Gastroesophageal sphincter (tissue), 3 donors: ENCODE measurements around the gene FHIT.

Experiments
- CTCF ChIP-seq, 4 experiments: fragments of 200-600 bp in 2 of 4; fragments of 450-650 bp in 2 of 4; sonication (generic) in 1 of 4; IDR thresholded peaks; one replicate each; pipeline ENCODE4 v1.5.1; 2017 to 2019; ENCODE audit warnings: antibody characterized with exemption in 4 of 4, mild to moderate bottlenecking in 2 of 4, moderate library complexity in 2 of 4
- POLR2A ChIP-seq, 2 donors: fragments of 450-650 bp; IDR thresholded peaks; one replicate each; pipeline ENCODE4 v1.6.1; 2017; ENCODE audit warnings: antibody characterized with exemption in 2 of 2, mild to moderate bottlenecking in 2 of 2, moderate library complexity in 1 of 2

GRCh38 chr3:60585918-60586317 is 665.3 kb downstream of the FHIT start:
- TF ChIP-seq POLR2A (IDR thresholded peaks at IDR 0.05) (no peak), CTCF (IDR thresholded peaks at IDR 0.05) (no peak)
